OCI-LY3 (cell line): ENCODE results near the gene ATXN7L3.

Experiments used
- H2AFZ ChIP-seq: fragments of 200-600, 300-600 bp; shearing (Covaris generic); 2 replicates; pipeline ENCODE4 v1.6.0; 2014; ENCODE audit warnings: antibody characterized with exemption, low read depth, low read length
- H3K27ac ChIP-seq: fragments of 200-600, 300-600 bp; sonication (generic); 2 replicates; pipeline ENCODE4 v1.5.1; 2014; ENCODE audit warnings: mild to moderate bottlenecking, low read length, moderate library complexity, mixed read lengths
- H3K27me3 ChIP-seq: fragments of 200-600, 300-600 bp; sonication (generic); 2 replicates; pipeline ENCODE4 v1.6.1; 2014; ENCODE audit warnings: low read depth, low read length, mixed read lengths
- H3K36me3 ChIP-seq: fragments of 200-600, 300-600 bp; sonication (generic); replicated peaks from 2 replicates; pipeline ENCODE3; 2014; ENCODE audit warnings: low read depth, low read length, mixed read lengths
- H3K4me1 ChIP-seq: fragments of 300-600, 200-600 bp; sonication (generic); 2 replicates; pipeline ENCODE4 v1.6.1; 2014; ENCODE audit warnings: low read length, mixed read lengths
- H3K4me2 ChIP-seq: fragments of 200-600, 300-600 bp; sonication (generic); 2 replicates; pipeline ENCODE4 v1.6.1; 2014; ENCODE audit warnings: low read length, mixed read lengths
- H3K4me3 ChIP-seq: fragments of 300-600, 200-600 bp; sonication (generic); 2 replicates; pipeline ENCODE4 v1.5.1; 2014; ENCODE audit warnings: antibody characterized with exemption, mild to moderate bottlenecking, low read length, moderate library complexity
- H3K79me2 ChIP-seq: fragments of 300-600, 200-600 bp; shearing (Covaris generic); 2 replicates; pipeline ENCODE4 v1.6.1; 2014; ENCODE audit warnings: mild to moderate bottlenecking, low read length, mixed read lengths
- H3K9ac ChIP-seq: fragments of 300-600, 200-600 bp; shearing (Covaris generic); 2 replicates; pipeline ENCODE4 v1.6.0; 2014; ENCODE audit warnings: mild to moderate bottlenecking, low read length, moderate library complexity
- H3K9me3 ChIP-seq: fragments of 200-600, 300-600 bp; shearing (Covaris generic); 2 replicates; pipeline ENCODE4 v1.6.1; 2014; ENCODE audit warnings: low read length, mixed read lengths; ENCODE audit not compliant: insufficient read depth
- H4K20me1 ChIP-seq: fragments of 200-600, 300-600 bp; sonication (generic); 2 replicates; pipeline ENCODE4 v1.6.1; 2016; ENCODE audit warnings: low read length, mixed read lengths; ENCODE audit not compliant: insufficient read depth
- CTCF ChIP-seq: fragments of 200-600, 300-600 bp; sonication (generic); IDR thresholded peaks from 2 replicates; pipeline ENCODE4 v1.5.1; 2014; ENCODE audit warnings: antibody characterized with exemption, low read length, low read depth
- EZH2phosphoT487 ChIP-seq: fragments of 200-600 bp; shearing (Covaris generic); IDR thresholded peaks from 2 replicates; pipeline ENCODE4 v1.6.1; 2018; ENCODE audit warnings: antibody characterized with exemption, mixed run types, low read depth

ATXN7L3 gene

GRCh38 chr17:44211281-44212265 is 11.9 kb upstream of the ATXN7L3 start:
- no peaks in the 10 kb centered on the region for H3K9me3 ChIP-seq
- H3K79me2 ChIP-seq, result peaks cover 25% of the 10 kb centered on the region
- H3K4me3 ChIP-seq, result peak overlapping the region; percentile 50; the same call in 1 of the 2 replicates
- no peaks in the 10 kb centered on the region for H4K20me1 ChIP-seq
- TF ChIP-seq EZH2phosphoT487 (no peak), CTCF (no peak)
- peak overlapping the region; percentile 47; the same call in 1 of the 2 replicates for H3K9ac ChIP-seq
- H3K36me3 ChIP-seq, result peaks cover 69% of the 10 kb centered on the region
- H2AFZ ChIP-seq, result no peak overlapping the region
- H3K4me2 ChIP-seq, result peak overlapping the region; percentile 65
- H3K27ac ChIP-seq, result peak overlapping the region; percentile 55
- no peaks in the 10 kb centered on the region for H3K27me3 ChIP-seq
- H3K4me1 ChIP-seq, result peaks cover 40% of the 10 kb centered on the region

GRCh38 chr17:44210342-44211192 is 10.9 kb upstream of the ATXN7L3 start:
- H3K4me1 ChIP-seq, result peaks cover 30% of the 10 kb centered on the region
- peak overlapping the region; percentile 68 for H3K4me3 ChIP-seq
- peak overlapping the region; percentile 67 for H3K9ac ChIP-seq
- H3K36me3 ChIP-seq, result peaks cover 63% of the 10 kb centered on the region
- H3K27ac ChIP-seq, result peak overlapping the region; percentile 71
- TF ChIP-seq CTCF, result peak; percentile 92
- TF ChIP-seq EZH2phosphoT487, result no peak
- H3K4me2 ChIP-seq, result peak overlapping the region; percentile 83
- H3K79me2 ChIP-seq, result peaks cover 15% of the 10 kb centered on the region
- H4K20me1 ChIP-seq, result no peaks in the 10 kb centered on the region
- H2AFZ ChIP-seq, result no peak overlapping the region
- H3K27me3 ChIP-seq, result no peaks in the 10 kb centered on the region
- H3K9me3 ChIP-seq, result no peaks in the 10 kb centered on the region

DNA sequence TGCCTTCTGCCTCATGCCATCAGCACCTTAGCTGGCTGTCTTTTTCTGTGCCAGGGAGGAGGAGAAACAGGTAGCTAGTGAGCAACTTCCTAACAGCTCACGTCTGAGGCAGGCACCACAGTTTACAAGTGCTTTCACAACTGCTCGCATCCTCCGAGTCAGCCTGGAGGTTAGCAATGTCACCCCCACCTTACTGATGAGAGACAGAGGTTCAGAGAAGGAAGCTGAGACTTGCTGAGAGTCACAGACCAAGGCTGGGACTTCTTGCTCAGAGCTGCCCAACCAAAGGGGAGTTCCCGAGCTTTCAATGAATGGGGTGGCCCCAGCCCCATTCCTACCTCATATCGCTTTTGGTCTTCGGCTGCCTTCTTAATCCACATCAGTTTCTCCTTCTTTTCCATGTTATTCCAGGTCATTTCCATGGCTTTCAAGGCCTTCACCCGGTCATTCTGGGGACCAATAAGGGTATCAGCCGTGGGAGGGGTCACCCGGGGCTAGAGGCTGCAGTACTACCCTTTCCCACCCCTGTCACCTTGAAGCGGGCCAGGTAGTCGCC is 10.2 kb upstream of the ATXN7L3 start:
- peaks cover 56% of the 10 kb centered on the region for H3K36me3 ChIP-seq
- no peaks in the 10 kb centered on the region for H3K27me3 ChIP-seq
- peak overlapping the region; percentile 71 for H3K27ac ChIP-seq
- peaks cover 8% of the 10 kb centered on the region; the same call in 1 of the 2 replicates for H3K79me2 ChIP-seq
- H2AFZ ChIP-seq, result no peak overlapping the region
- peak overlapping the region; percentile 68 for H3K4me3 ChIP-seq
- H3K4me1 ChIP-seq, result peaks cover 25% of the 10 kb centered on the region
- peak overlapping the region; percentile 67 for H3K9ac ChIP-seq
- TF ChIP-seq EZH2phosphoT487 (no peak), CTCF (no peak)
- H3K4me2 ChIP-seq, result peak overlapping the region; percentile 83
- H4K20me1 ChIP-seq, result no peaks in the 10 kb centered on the region
- H3K9me3 ChIP-seq, result no peaks in the 10 kb centered on the region
